Measurements from ENCODE around the gene ZNF442.
"Not testable (repeated sequence)": the region's sequence is repeated elsewhere in the genome, so short reads cannot be mapped to it uniquely, and the experiment has no call there.

ZNF442 gene

DNA sequence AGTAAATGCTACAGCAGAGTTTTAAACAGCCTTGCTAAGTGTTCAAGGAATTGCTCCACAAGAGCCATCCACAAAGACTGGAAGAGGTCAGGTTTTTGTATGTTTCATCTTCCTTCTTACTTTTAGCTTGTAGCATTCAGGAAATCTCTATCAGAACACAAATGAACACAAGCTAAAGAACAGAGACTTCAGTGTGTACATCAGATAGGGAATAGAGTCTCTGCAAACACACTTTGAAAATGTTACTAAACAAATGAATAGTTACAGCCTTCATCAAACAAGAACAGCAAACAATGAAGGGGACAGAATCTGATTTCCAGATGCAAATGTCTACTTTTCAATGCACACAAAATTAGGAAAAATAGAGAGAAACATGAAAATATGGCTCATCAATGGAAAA is 39.8 kb downstream of the ZNF442 start:
- DNase-seq, result no peak

DNA sequence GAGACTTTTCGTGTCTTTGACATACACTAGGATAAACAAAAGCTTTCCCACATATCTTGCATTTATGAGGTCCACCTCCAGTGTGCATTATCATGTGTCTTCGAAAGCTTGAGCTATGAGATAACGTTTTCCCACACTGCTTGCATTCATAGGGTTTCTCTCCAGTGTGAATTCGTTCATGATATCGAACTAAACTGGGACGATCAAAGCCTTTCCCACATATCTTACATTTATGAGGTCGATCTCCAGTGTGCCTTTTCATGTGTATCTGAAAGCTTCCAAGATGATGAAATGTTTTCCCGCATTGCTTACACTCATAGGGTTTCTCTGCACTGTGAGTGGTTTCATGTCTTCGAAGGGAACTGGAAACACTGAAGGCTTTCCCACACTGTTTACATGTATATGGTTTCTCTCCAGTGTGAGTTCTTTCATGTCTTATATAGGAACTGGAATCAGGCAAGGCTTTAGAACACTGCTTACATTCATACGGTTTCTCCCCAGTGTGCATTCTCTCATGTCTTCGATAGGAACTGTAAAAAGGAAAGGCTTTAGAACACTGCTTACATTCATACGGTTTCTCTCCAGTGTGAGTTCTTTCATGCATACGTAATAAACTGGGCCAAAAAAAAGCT is 46.6 kb downstream of the ZNF442 start:
- no peak for DNase-seq

DNA sequence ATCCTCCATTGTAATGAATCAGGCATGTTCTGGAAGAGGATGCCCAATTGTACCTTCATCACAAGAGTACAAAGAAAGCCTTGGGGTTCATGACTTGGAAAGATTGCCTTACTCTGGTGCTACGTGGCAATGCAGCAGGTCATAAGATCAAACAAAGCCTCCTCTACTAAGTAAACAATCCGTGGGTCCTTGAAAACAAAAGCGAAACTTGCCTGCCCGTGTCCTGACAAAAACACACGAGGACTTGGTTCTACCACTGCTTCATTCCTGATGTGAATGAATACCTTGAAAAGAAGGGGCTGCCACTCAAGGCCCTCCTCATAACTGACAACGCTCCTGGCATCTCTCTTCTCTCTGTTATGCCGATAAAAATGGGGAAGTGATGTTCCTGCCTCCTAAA is 50.9 kb downstream of the ZNF442 start:
- DNase-seq, result no peak

DNA sequence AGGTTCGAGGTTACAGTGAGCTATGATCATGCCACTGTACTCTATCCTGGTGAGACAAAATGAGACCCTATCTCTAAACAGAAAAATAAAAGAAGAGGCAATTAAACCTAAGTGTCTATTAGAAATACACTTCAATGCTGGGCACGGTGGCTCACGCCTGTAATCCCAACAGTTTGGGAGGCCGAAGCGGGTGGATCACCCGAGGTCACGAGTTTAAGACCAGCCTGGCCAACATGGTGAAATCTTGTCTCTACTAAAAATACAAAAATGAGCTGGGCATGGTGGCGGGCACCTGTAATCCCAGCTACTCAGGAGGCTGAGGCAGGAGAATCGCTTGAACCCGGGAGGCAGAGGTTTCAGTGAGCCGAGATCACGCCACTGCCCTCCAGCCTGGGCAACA is 56.6 kb downstream of the ZNF442 start:
- DNase-seq, result not testable (repeated sequence)
